PC-3 (cell line): Measurements from ENCODE around the gene C1orf21.

Experiments
- CTCF ChIP-seq: fragments of 300-600 bp; sonication (generic); conservative IDR thresholded peaks from 2 replicates; pipeline ENCODE4 v1.5.1; 2017; ENCODE audit warnings: antibody characterized with exemption, low read depth, mild to moderate bottlenecking, low read length
- EZH2 ChIP-seq: fragments of 300-600 bp; sonication (generic); IDR thresholded peaks from one replicate; pipeline ENCODE4 v1.6.1; 2017; ENCODE audit warnings: antibody characterized with exemption, mild to moderate bottlenecking, low read length; ENCODE audit not compliant: unreplicated experiment

GRCh38 chr1:184567637-184568036 is 180.8 kb downstream of the C1orf21 start:
- no peak for TF ChIP-seq CTCF
- no peak for TF ChIP-seq EZH2
